ENCODE data around the gene INTS7.
"Not testable (repeated sequence)": the region's sequence is repeated elsewhere in the genome, so short reads cannot be mapped to it uniquely, and the experiment has no call there.

INTS7 gene

GRCh38 chr1:211985556-211986264 lies 49.6 kb downstream of the INTS7 start:
- CTCF ChIA-PET = no interaction called here
- no peaks in the 10 kb centered on the region for H3K4me1 Mint-ChIP-seq
- H3K36me3 Mint-ChIP-seq = peaks cover 32% of the 10 kb centered on the region
- no peaks in the 10 kb centered on the region for H3K9me3 Mint-ChIP-seq
- no peaks in the 10 kb centered on the region for H3K27me3 Mint-ChIP-seq
- DNase-seq = no peak
- H3K27ac Mint-ChIP-seq = no peak overlapping the region
- H3K4me3 Mint-ChIP-seq = no peak overlapping the region

GRCh38 chr1:211978596-211978995 lies 56.8 kb downstream of the INTS7 start:
- CTCF ChIA-PET = interaction anchor here (1.6 kb wide), 1 partner anchor 280 kb away, joined by 4 read pairs; no protein-coding TSS in a partner anchor

DNA sequence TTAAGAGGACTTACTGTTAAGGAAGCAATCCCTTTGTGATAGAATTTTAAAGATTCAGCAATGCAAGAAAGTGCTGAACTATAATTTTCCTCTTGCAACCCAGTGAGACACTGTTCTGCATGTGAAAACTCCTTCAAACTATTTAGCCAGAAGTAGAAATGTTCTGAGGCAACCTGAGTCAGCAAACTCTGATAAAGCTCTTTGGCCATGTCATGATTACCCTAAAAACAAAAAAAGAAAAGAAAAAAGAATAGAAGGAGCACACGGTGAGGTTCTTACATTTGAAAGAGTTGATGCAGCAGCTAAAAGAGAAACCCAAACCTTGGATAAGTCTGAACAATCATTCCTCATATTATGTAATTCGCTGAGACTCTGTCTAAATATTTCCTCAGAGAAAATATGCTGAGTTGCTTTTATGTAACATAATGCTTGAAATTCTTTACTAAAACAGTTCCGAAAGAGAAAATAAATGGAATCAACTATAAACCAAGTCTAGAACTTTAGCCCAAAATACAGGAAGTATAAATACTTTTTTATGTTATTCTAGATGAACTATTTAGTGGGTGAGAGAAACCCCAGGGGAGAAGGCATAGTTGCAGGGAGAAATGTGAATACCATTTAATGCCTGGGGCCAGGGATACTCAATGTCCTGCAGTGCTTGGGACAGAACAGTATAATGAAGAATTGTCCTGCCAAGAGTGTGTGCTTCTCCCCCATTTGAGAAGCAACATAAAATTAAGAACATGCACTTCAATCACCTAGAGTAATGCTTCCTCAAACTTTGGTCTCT lies 60.0 kb downstream of the INTS7 start:
- peaks cover 3% of the 10 kb centered on the region for H3K4me1 Mint-ChIP-seq
- no peaks in the 10 kb centered on the region for H3K9me3 Mint-ChIP-seq
- no peak for DNase-seq
- H3K27me3 Mint-ChIP-seq = no peaks in the 10 kb centered on the region
- no peak overlapping the region for H3K27ac Mint-ChIP-seq
- CTCF ChIA-PET = no interaction called here
- H3K36me3 Mint-ChIP-seq = peaks cover 45% of the 10 kb centered on the region
- no peak overlapping the region for H3K4me3 Mint-ChIP-seq

More at GRCh38 chr1:211978596-211978995, 56.8 kb downstream of the INTS7 start:
- Mint-ChIP-seq H3K36me3 (peaks cover 52% of the 10 kb centered on the region), H3K4me3 (no peak overlapping the region), H3K9me3 (no peaks in the 10 kb centered on the region), H3K27me3 (no peaks in the 10 kb centered on the region), H3K4me1 (peaks cover 2% of the 10 kb centered on the region), H3K27ac (no peak overlapping the region)
- no peak for DNase-seq

GRCh38 chr1:211973541-211973940 lies 61.8 kb downstream of the INTS7 start:
- H3K36me3 Mint-ChIP-seq = peaks cover 32% of the 10 kb centered on the region
- no peak for DNase-seq
- no peaks in the 10 kb centered on the region for H3K9me3 Mint-ChIP-seq
- no peak overlapping the region for H3K4me3 Mint-ChIP-seq
- H3K4me1 Mint-ChIP-seq = peaks cover 3% of the 10 kb centered on the region
- no peaks in the 10 kb centered on the region for H3K27me3 Mint-ChIP-seq
- H3K27ac Mint-ChIP-seq = peak overlapping the region; percentile 42
- CTCF ChIA-PET = no interaction called here

DNA sequence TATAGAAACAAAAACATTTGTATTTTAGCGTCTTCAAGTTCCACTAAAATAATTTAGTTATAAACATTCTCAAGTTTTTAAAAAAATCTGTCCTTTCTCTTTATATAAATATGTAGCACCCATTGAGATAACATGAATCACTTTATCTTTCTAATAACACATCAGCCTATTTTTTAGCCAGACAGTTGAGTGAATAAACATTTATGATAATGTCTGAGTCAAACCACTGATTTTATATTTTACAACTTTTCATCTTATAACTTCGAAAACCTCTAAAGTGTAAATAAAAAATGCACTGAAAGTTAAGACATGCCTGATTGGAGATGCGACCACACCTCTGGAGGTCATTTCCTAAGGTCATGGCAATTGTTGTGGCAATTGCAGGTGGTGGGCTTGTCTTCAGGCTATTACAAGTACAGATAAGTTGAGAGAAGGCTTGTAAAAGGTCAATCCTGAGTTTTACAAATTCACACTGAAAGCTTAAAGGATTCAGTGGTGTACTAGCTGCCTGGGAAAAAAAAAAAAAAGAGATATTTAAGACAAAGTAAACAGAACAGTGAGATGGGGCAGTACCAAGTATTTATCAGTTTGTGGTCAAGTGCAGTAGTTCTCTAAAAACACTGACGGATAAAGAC lies 67.0 kb downstream of the INTS7 start:
- no peaks in the 10 kb centered on the region for H3K27me3 Mint-ChIP-seq
- CTCF ChIA-PET = interaction anchor here (0.6 kb wide), 1 partner anchor 182 kb away, joined by 3 read pairs; no protein-coding TSS in a partner anchor
- H3K36me3 Mint-ChIP-seq = peaks cover 37% of the 10 kb centered on the region
- H3K9me3 Mint-ChIP-seq = peaks cover 1% of the 10 kb centered on the region
- no peaks in the 10 kb centered on the region for H3K4me1 Mint-ChIP-seq
- no peak overlapping the region for H3K27ac Mint-ChIP-seq
- H3K4me3 Mint-ChIP-seq = no peak overlapping the region
- no peak for DNase-seq

- Mint-ChIP-seq H3K9me3 (peaks cover 1% of the 10 kb centered on the region), H3K27ac (no peak overlapping the region), H3K4me3 (no peak overlapping the region), H3K4me1 (no peaks in the 10 kb centered on the region), H3K36me3 (peaks cover 43% of the 10 kb centered on the region), H3K27me3 (no peaks in the 10 kb centered on the region)
- CTCF ChIA-PET = interaction anchor here (0.6 kb wide), 1 partner anchor 183 kb away, joined by 3 read pairs; no protein-coding TSS in a partner anchor
- DNase-seq = no peak
Observed at GRCh38 chr1:211967704-211968103, 67.7 kb downstream of the INTS7 start.

GRCh38 chr1:211965108-211965805 lies 70.1 kb downstream of the INTS7 start:
- no peak overlapping the region for H3K27ac Mint-ChIP-seq
- CTCF ChIA-PET = no interaction called here
- no peak overlapping the region for H3K4me3 Mint-ChIP-seq
- DNase-seq = no peak
- H3K9me3 Mint-ChIP-seq = peaks cover 1% of the 10 kb centered on the region
- no peaks in the 10 kb centered on the region for H3K27me3 Mint-ChIP-seq
- no peaks in the 10 kb centered on the region for H3K4me1 Mint-ChIP-seq
- peaks cover 56% of the 10 kb centered on the region for H3K36me3 Mint-ChIP-seq

GRCh38 chr1:211959680-211960079 lies 75.7 kb downstream of the INTS7 start:
- H3K27ac Mint-ChIP-seq = no peak overlapping the region
- CTCF ChIA-PET = no interaction called here
- no peak overlapping the region for H3K4me3 Mint-ChIP-seq
- peaks cover 2% of the 10 kb centered on the region for H3K9me3 Mint-ChIP-seq
- H3K27me3 Mint-ChIP-seq = no peaks in the 10 kb centered on the region
- no peaks in the 10 kb centered on the region for H3K4me1 Mint-ChIP-seq
- DNase-seq = no peak
- H3K36me3 Mint-ChIP-seq = peaks cover 78% of the 10 kb centered on the region

DNA sequence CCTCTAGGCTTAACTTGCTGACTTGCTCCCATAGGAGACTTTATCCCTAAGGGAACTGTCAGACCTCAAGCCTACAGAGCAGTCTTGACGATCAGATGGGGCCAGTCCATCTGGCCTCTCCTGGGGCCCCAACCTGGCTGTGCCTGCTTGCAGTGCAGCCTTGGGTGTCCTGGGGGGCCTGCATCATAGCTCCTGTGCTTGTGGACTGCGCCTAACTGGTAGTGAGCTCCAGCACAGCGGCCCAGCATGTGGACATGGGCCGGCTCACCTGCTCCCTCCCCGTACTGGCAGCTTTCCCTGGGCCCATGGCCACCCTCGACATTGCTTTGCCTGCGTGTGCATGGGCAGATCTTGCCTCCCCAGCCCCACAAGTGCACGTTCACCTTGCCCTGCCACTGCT lies 76.1 kb downstream of the INTS7 start:
- H3K36me3 Mint-ChIP-seq = peaks cover 73% of the 10 kb centered on the region

DNA sequence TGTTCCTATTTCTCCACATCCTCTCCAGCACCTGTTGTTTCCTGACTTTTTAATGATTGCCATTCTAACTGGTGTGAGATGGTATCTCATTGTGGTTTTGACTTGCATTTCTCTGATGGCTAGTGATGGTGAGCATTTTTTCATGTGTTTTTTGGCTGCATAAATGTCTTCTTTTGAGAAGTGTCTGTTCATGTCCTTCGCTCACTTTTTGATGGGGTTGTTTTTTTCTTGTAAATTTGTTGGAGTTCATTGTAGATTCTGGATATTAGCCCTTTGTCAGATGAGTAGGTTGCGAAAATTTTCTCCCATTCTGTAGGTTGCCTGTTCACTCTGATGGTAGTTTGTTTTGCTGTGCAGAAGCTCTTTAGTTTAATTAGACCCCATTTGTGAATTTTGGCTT lies 81.3 kb downstream of the INTS7 start:
- DNase-seq, CTCF ChIA-PET, H3K27me3 Mint-ChIP-seq, H3K4me3 Mint-ChIP-seq, H3K9me3 Mint-ChIP-seq, H3K27ac Mint-ChIP-seq: not testable (repeated sequence)
- Mint-ChIP-seq H3K4me1 (peaks cover 10% of the 10 kb centered on the region), H3K36me3 (peaks cover 37% of the 10 kb centered on the region)

More for the DNA sequence above, 76.1 kb downstream of the INTS7 start:
- DNase-seq = no peak
- no peaks in the 10 kb centered on the region for H3K4me1 Mint-ChIP-seq
- H3K27me3 Mint-ChIP-seq = no peaks in the 10 kb centered on the region
- H3K27ac Mint-ChIP-seq = no peak overlapping the region
- no peak overlapping the region for H3K4me3 Mint-ChIP-seq
- H3K9me3 Mint-ChIP-seq = peaks cover 2% of the 10 kb centered on the region
- CTCF ChIA-PET = no interaction called here

- H3K27me3 Mint-ChIP-seq, CTCF ChIA-PET, H3K27ac Mint-ChIP-seq, DNase-seq, H3K9me3 Mint-ChIP-seq, H3K4me3 Mint-ChIP-seq: not testable (repeated sequence)
- Mint-ChIP-seq H3K4me1 (peaks cover 10% of the 10 kb centered on the region), H3K36me3 (peaks cover 33% of the 10 kb centered on the region)
Observed at GRCh38 chr1:211953543-211953942, 81.8 kb downstream of the INTS7 start.

- no peaks in the 10 kb centered on the region for H3K27me3 Mint-ChIP-seq
- H3K4me1 Mint-ChIP-seq = peaks cover 16% of the 10 kb centered on the region
- no peak overlapping the region for H3K27ac Mint-ChIP-seq
- H3K36me3 Mint-ChIP-seq = peaks cover 30% of the 10 kb centered on the region
- CTCF ChIA-PET = no interaction called here
- no peak for DNase-seq
- H3K4me3 Mint-ChIP-seq = no peak overlapping the region
- H3K9me3 Mint-ChIP-seq = peaks cover 2% of the 10 kb centered on the region
Observed at GRCh38 chr1:211952299-211952698, 83.1 kb downstream of the INTS7 start.

- Mint-ChIP-seq H3K9me3 (peaks cover 2% of the 10 kb centered on the region), H3K27me3 (no peaks in the 10 kb centered on the region), H3K36me3 (peaks cover 26% of the 10 kb centered on the region), H3K4me1 (peaks cover 16% of the 10 kb centered on the region), H3K27ac (peak overlapping the region; percentile 63), H3K4me3 (no peak overlapping the region)
- CTCF ChIA-PET = no interaction called here
- no peak for DNase-seq
Observed at GRCh38 chr1:211951856-211952255, 83.5 kb downstream of the INTS7 start.

DNA sequence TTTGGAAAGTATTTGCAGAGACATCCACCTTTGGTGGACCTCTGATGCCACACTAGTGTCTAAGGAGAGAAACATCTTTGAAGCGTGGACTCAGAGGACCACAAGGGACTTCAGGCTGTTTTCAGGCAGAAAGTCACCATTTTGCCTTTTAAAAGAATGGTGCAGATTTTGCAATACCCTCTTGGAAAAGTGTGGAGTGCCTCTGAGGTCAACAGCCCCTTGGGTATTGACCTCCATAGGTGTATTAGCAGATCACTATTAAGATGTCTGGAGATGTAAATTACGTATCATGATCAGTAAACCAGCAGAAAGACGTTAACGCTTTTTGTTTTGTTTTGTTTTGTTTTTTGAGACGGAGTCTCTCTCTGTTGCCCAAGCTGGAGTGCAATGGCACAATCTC lies 87.0 kb downstream of the INTS7 start:
- Mint-ChIP-seq H3K4me1 (peaks cover 16% of the 10 kb centered on the region), H3K4me3 (no peak overlapping the region), H3K27me3 (no peaks in the 10 kb centered on the region), H3K36me3 (peaks cover 26% of the 10 kb centered on the region), H3K27ac (no peak overlapping the region), H3K9me3 (no peaks in the 10 kb centered on the region)
- CTCF ChIA-PET = no interaction called here
- DNase-seq = no peak
